WTC11 (cell line): ENCODE measurements around the gene OXER1. TPM values are rescaled to one million over a fixed set of nuclear protein-coding genes. Genes with fewer than 3 reads are reported as not detected.

Source experiments
- ATAC-seq: fragments of 200-7000 bp; cut with Tn5 transposase; 2 replicates; pipeline ENCODE4 v1.10.0; 2021; ENCODE audit warnings: mild to moderate bottlenecking, moderate library complexity
- CTCF ChIA-PET: fragments of 300-600 bp; sonication (Branson Sonifier 250); formaldehyde crosslinking; loops from one replicate; lab custom pipeline; 2021; ENCODE audit warnings: antibody characterized with exemption; lab: Charles Lee
- POLR2A ChIA-PET: fragments of 350-600 bp; sonication (Branson Sonifier 250); formaldehyde crosslinking; loops from one replicate; lab custom pipeline; 2021; ENCODE audit warnings: antibody characterized with exemption; lab: Charles Lee
- DNase-seq: peaks from one replicate; pipeline ENCODE4 v3.0.0; 2021; ENCODE audit warnings: low spot score
- H3K27ac Mint-ChIP-seq: 2 replicates; pipeline ENCODE4 v1.8.0; 2021; ENCODE audit warnings: mixed read lengths
- H3K27me3 Mint-ChIP-seq: 2 replicates; pipeline ENCODE4 v1.8.0; 2021; ENCODE audit warnings: low read depth, mild to moderate bottlenecking, moderate library complexity, mixed read lengths
- H3K36me3 Mint-ChIP-seq: 2 replicates; pipeline ENCODE4 v1.8.0; 2021; ENCODE audit warnings: mixed read lengths
- H3K4me1 Mint-ChIP-seq: 2 replicates; pipeline ENCODE4 v1.8.0; 2022; ENCODE audit warnings: mixed read lengths
- H3K4me3 Mint-ChIP-seq: 2 replicates; pipeline ENCODE4 v1.8.0; 2021; ENCODE audit warnings: mild to moderate bottlenecking, moderate library complexity, mixed read lengths
- H3K9me3 Mint-ChIP-seq: 2 replicates; pipeline ENCODE4 v1.8.0; 2021; ENCODE audit warnings: mixed read lengths
- ESRRA ChIP-seq: sonication (generic); formaldehyde crosslinking; IDR thresholded peaks from 2 replicates; pipeline ENCODE4 v1.8.1; 2022; ENCODE audit warnings: mild to moderate bottlenecking, missing genetic modification reagents, borderline replicate concordance
- FOXK1 ChIP-seq: sonication (generic); formaldehyde crosslinking; IDR thresholded peaks from 2 replicates; pipeline ENCODE4 v1.8.0; 2022; ENCODE audit warnings: mild to moderate bottlenecking, moderate library complexity, missing genetic modification reagents
- GABPB1 ChIP-seq: sonication (generic); formaldehyde crosslinking; IDR thresholded peaks from 2 replicates; pipeline ENCODE4 v1.8.1; 2023; ENCODE audit warnings: mild to moderate bottlenecking, missing genetic modification reagents
- IRF2 ChIP-seq: sonication (generic); formaldehyde crosslinking; IDR thresholded peaks from 2 replicates; pipeline ENCODE4 v1.8.0; 2022; ENCODE audit warnings: low read depth, missing genetic modification reagents, borderline replicate concordance
- MXD4 ChIP-seq: fragments of 250-450 bp; sonication (Bioruptor Pico); IDR thresholded peaks from 2 replicates; pipeline ENCODE4 v1.8.0; 2021; ENCODE audit warnings: mild to moderate bottlenecking, moderate library complexity, borderline replicate concordance
- NFYB ChIP-seq: sonication (generic); formaldehyde crosslinking; conservative IDR thresholded peaks from 2 replicates; pipeline ENCODE4 v1.8.0; 2022; ENCODE audit warnings: low read depth, missing genetic modification reagents
- NR3C1 ChIP-seq: sonication (generic); formaldehyde crosslinking; conservative IDR thresholded peaks from 2 replicates; pipeline ENCODE4 v1.8.1; 2023; ENCODE audit warnings: low read depth, mild to moderate bottlenecking, missing genetic modification reagents
- PRRX2 ChIP-seq: fragments of 250-450 bp; sonication (Bioruptor Pico); IDR thresholded peaks from 2 replicates; pipeline ENCODE4 v1.8.0; 2021; ENCODE audit warnings: mild to moderate bottlenecking
- SOX15 ChIP-seq: fragments of 250-450 bp; sonication (Bioruptor Pico); IDR thresholded peaks from 2 replicates; pipeline ENCODE4 v1.9.0; 2021; ENCODE audit warnings: mild to moderate bottlenecking
- SP1 ChIP-seq: sonication (generic); formaldehyde crosslinking; conservative IDR thresholded peaks from 2 replicates; pipeline ENCODE4 v1.8.1; 2022; ENCODE audit warnings: missing genetic modification reagents
- ZNF219 ChIP-seq: sonication (generic); formaldehyde crosslinking; IDR thresholded peaks from 2 replicates; pipeline ENCODE4 v1.8.0; 2023; ENCODE audit warnings: missing genetic modification reagents, mild to moderate bottlenecking, borderline replicate concordance
- ZNF232 ChIP-seq: sonication (generic); formaldehyde crosslinking; IDR thresholded peaks from 2 replicates; pipeline ENCODE4 v1.8.0; 2022; ENCODE audit warnings: mild to moderate bottlenecking, missing genetic modification reagents
- ZNF317 ChIP-seq: sonication (generic); formaldehyde crosslinking; IDR thresholded peaks from 2 replicates; pipeline ENCODE4 v1.8.1; 2023; ENCODE audit warnings: low read depth, mild to moderate bottlenecking, moderate library complexity, missing genetic modification reagents, borderline replicate concordance
- ZNF423 ChIP-seq: fragments of 250-450 bp; sonication (Bioruptor Pico); IDR thresholded peaks from 2 replicates; pipeline ENCODE4 v2.1.2; 2022; ENCODE audit warnings: mild to moderate bottlenecking, moderate library complexity
- total RNA-seq: library from RNA; stranded (reverse); gene quantifications from 3 replicates; pipeline ENCODE4 v1.2.3, GENCODE V29; 2021
- TF ChIP-seq, protein P1 (sequence below): sonication (generic); formaldehyde crosslinking; IDR thresholded peaks from 2 replicates; pipeline ENCODE4 v1.8.0; 2023; ENCODE audit warnings: missing genetic modification reagents
- TF ChIP-seq, protein P2 (sequence below): fragments of 250-450 bp; sonication (Bioruptor Pico); IDR thresholded peaks from 2 replicates; pipeline ENCODE4 v1.9.0; 2021; ENCODE audit warnings: moderate library complexity, mild to moderate bottlenecking, inconsistent platforms, borderline replicate concordance
- TF ChIP-seq, protein P3 (sequence below): sonication (generic); formaldehyde crosslinking; conservative IDR thresholded peaks from 2 replicates; pipeline ENCODE4 v1.8.1; 2022; ENCODE audit warnings: mild to moderate bottlenecking, missing genetic modification reagents
- TF ChIP-seq, protein P4 (sequence below): sonication (generic); formaldehyde crosslinking; IDR thresholded peaks from 2 replicates; pipeline ENCODE4 v1.8.0; 2023; ENCODE audit warnings: missing genetic modification reagents, mild to moderate bottlenecking, borderline replicate concordance
- TF ChIP-seq, protein P5 (sequence below): sonication (generic); formaldehyde crosslinking; IDR thresholded peaks from 2 replicates; pipeline ENCODE4 v1.8.1; 2023; ENCODE audit warnings: mild to moderate bottlenecking, missing genetic modification reagents, borderline replicate concordance

The OXER1 gene
- total RNA-seq, 1 experiment from 2014 or later = 2.6 TPM

DNA sequence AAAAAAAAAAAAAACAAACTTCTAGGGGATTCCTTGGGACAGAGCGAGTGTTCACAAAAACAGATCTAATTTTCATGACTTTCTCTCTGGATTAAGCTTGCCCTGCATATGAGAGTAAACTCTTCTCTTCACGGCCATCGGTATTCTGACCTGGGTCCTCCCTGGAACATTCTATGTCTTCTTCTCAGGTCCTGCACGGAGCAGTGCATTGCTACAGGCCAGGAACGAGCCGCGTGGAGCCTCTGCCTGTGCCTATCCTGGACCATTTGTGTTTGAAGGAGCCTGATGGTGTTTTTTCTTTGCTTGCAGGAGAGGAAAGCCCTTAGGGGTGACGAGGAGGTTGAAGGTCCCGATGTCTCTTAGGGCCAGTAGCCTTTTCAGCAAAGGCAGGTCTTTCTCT, 1.8 kb upstream of the OXER1 start:
- POLR2A ChIA-PET = no interaction called here
- peaks cover 15% of the 10 kb centered on the region for H3K4me1 Mint-ChIP-seq
- TF ChIP-seq, protein P1, sequence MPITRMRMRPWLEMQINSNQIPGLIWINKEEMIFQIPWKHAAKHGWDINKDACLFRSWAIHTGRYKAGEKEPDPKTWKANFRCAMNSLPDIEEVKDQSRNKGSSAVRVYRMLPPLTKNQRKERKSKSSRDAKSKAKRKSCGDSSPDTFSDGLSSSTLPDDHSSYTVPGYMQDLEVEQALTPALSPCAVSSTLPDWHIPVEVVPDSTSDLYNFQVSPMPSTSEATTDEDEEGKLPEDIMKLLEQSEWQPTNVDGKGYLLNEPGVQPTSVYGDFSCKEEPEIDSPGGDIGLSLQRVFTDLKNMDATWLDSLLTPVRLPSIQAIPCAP (CRISPR knock-in tag) = no peak
- TF ChIP-seq NFYB (CRISPR knock-in tag) (no peak), ZNF219 (CRISPR knock-in tag) (no peak), SP1 (no peak), ZNF423 (CRISPR knock-in tag) (no peak), ESRRA (CRISPR knock-in tag) (no peak), FOXK1 (no peak), ZNF232 (CRISPR knock-in tag) (no peak), PRRX2 (no peak), IRF2 (CRISPR knock-in tag) (no peak), ZNF317 (CRISPR knock-in tag) (no peak), GABPB1 (CRISPR knock-in tag) (no peak), NR3C1 (no peak), MXD4 (CRISPR knock-in tag) (no peak), SOX15 (CRISPR knock-in tag) (no peak)
- TF ChIP-seq, protein P2, sequence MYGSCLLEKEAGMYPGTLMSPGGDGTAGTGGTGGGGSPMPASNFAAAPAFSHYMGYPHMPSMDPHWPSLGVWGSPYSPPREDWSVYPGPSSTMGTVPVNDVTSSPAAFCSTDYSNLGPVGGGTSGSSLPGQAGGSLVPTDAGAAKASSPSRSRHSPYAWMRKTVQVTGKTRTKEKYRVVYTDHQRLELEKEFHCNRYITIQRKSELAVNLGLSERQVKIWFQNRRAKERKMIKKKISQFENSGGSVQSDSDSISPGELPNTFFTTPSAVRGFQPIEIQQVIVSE (CRISPR knock-in tag) = no peak
- TF ChIP-seq, protein P3, sequence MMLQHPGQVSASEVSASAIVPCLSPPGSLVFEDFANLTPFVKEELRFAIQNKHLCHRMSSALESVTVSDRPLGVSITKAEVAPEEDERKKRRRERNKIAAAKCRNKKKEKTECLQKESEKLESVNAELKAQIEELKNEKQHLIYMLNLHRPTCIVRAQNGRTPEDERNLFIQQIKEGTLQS (CRISPR knock-in tag) = no peak
- TF ChIP-seq, protein P4, sequence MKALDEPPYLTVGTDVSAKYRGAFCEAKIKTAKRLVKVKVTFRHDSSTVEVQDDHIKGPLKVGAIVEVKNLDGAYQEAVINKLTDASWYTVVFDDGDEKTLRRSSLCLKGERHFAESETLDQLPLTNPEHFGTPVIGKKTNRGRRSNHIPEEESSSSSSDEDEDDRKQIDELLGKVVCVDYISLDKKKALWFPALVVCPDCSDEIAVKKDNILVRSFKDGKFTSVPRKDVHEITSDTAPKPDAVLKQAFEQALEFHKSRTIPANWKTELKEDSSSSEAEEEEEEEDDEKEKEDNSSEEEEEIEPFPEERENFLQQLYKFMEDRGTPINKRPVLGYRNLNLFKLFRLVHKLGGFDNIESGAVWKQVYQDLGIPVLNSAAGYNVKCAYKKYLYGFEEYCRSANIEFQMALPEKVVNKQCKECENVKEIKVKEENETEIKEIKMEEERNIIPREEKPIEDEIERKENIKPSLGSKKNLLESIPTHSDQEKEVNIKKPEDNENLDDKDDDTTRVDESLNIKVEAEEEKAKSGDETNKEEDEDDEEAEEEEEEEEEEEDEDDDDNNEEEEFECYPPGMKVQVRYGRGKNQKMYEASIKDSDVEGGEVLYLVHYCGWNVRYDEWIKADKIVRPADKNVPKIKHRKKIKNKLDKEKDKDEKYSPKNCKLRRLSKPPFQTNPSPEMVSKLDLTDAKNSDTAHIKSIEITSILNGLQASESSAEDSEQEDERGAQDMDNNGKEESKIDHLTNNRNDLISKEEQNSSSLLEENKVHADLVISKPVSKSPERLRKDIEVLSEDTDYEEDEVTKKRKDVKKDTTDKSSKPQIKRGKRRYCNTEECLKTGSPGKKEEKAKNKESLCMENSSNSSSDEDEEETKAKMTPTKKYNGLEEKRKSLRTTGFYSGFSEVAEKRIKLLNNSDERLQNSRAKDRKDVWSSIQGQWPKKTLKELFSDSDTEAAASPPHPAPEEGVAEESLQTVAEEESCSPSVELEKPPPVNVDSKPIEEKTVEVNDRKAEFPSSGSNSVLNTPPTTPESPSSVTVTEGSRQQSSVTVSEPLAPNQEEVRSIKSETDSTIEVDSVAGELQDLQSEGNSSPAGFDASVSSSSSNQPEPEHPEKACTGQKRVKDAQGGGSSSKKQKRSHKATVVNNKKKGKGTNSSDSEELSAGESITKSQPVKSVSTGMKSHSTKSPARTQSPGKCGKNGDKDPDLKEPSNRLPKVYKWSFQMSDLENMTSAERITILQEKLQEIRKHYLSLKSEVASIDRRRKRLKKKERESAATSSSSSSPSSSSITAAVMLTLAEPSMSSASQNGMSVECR (CRISPR knock-in tag) = no peak
- TF ChIP-seq, protein P5, sequence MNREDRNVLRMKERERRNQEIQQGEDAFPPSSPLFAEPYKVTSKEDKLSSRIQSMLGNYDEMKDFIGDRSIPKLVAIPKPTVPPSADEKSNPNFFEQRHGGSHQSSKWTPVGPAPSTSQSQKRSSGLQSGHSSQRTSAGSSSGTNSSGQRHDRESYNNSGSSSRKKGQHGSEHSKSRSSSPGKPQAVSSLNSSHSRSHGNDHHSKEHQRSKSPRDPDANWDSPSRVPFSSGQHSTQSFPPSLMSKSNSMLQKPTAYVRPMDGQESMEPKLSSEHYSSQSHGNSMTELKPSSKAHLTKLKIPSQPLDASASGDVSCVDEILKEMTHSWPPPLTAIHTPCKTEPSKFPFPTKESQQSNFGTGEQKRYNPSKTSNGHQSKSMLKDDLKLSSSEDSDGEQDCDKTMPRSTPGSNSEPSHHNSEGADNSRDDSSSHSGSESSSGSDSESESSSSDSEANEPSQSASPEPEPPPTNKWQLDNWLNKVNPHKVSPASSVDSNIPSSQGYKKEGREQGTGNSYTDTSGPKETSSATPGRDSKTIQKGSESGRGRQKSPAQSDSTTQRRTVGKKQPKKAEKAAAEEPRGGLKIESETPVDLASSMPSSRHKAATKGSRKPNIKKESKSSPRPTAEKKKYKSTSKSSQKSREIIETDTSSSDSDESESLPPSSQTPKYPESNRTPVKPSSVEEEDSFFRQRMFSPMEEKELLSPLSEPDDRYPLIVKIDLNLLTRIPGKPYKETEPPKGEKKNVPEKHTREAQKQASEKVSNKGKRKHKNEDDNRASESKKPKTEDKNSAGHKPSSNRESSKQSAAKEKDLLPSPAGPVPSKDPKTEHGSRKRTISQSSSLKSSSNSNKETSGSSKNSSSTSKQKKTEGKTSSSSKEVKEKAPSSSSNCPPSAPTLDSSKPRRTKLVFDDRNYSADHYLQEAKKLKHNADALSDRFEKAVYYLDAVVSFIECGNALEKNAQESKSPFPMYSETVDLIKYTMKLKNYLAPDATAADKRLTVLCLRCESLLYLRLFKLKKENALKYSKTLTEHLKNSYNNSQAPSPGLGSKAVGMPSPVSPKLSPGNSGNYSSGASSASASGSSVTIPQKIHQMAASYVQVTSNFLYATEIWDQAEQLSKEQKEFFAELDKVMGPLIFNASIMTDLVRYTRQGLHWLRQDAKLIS (CRISPR knock-in tag) = no peak
- TF ChIP-seq, all 79 proteins: peak for 0
- Mint-ChIP-seq H3K4me3 (no peak overlapping the region), H3K27me3 (no peaks in the 10 kb centered on the region), H3K9me3 (no peaks in the 10 kb centered on the region), H3K27ac (peak overlapping the region; percentile 67; the same call in 1 of the 2 replicates), H3K36me3 (peaks cover 3% of the 10 kb centered on the region; the same call in 1 of the 2 replicates)
- CTCF ChIA-PET = no interaction called here
- DNase-seq (no peak), ATAC-seq (no peak)
